GM19099 (cell line): ENCODE data around the gene FLII.

Source experiments
- POLR2A ChIP-seq: IDR thresholded peaks from 3 replicates; pipeline ENCODE4 v1.6.1; 2011; ENCODE audit warnings: low read depth; ENCODE audit not compliant: insufficient read length; ENCODE audit errors: extremely low read depth

The FLII gene

DNA sequence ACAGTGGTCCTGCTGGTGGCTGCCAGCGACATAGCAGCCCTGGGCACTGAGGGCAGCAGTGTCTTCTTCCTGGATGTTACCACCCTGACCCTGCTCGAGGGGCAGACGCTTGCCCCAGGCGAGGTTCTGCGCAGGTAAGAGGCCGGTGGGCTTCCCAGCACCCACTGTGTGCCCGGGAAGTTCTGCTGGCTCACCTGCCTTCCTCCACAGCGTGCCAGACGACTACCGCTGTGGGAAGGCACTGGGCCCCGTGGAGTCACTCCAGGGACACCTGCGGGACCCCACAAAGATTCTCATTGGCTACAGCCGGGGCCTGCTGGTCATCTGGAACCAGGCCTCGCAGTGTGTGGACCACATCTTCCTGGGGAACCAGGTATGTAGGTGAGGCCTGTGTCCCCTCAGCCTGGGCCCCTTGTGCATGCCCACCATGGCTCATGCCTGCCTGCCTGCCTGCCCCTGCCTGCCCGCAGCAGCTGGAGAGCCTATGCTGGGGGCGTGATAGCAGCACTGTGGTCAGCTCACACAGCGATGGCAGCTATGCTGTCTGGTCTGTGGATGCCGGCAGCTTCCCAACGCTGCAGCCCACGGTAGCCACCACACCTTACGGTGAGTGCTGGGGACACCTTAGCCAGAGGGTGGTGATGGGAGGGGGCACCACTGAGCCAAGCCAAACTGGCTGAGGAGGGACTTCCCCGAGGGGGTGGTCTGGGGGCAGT lies 24.6 kb downstream of the FLII start:
- no peak for TF ChIP-seq POLR2A

DNA sequence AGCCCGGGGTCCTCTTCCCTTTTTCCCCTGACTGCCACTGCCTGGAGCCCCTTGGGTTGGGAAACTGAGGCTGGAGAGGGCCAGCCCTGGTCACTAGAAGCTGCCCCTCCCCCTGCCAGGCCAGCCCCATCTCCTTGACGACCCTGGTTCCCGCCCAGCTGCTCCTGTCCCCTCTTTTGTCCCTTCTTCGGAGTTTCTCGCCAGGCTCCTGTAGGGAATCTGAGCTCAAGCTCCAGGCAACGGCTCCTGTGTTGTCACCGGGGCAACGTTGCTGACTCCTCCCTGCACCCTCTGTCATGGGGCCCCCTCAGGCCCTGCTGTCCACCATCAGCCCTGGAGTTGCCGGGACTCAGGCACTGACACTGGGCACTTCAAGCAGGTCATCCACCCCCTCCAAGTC lies 27.4 kb downstream of the FLII start:
- no peak for TF ChIP-seq POLR2A

DNA sequence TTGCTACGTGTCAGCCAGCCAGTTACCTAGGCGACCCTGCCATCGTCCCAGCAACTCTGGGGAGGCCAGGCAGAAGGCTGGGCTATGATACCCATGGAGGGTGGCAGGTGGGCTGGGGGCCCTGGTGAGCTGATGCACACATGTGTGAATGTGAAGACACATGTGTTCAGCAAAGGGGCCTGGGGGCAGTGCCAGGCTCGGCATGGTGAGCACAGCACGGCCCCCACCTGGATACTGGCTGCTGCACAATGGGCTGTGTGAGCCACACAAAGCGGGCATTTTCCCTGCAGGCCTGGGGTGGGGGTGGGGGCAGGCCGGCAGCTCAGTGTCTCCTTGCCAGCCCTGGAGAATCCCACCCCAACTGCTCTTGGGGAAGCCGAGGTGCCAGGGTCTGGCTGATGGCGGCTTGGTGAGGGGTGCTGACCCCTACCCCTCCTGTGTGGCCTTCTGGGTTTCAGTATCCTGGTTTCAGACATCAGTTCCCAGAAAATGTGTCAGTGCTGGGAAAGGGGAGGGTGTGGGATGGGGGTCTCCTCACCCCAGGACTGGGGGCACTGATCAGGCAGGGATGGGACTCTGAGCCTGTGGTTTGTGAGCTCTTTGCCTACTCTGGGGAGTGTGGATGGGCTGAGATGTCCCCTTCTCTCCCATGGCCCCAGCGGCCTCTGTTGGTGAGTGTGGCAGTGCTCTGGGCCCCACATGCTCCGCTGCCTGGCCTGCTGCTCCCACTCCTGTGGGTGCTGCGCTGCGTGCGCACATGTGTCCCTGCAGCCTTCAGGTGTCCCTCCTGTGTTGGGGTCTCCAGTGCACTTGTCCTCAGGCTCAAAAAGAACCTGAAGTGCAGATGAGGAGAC lies 28.0 kb downstream of the FLII start:
- no peak for TF ChIP-seq POLR2A

DNA sequence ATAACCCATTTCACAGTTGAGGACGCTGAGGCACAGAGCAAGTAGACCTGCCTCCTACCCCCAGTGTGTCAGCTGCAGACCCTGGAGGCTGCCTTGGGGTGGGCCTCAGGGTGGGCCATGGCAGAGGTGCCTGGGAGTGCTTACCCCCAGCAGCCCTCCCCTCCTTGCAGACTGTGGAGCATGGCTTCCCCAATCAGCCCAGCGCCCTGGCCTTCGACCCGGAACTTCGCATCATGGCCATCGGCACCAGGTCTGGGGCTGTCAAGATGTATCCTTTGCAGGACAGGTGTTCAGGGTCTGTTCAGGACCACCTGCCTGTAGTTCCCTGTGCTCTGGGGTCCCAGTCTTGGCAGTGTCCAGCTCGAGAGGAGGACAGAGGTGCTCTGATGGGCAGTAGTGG lies 28.8 kb downstream of the FLII start:
- TF ChIP-seq POLR2A: no peak

DNA sequence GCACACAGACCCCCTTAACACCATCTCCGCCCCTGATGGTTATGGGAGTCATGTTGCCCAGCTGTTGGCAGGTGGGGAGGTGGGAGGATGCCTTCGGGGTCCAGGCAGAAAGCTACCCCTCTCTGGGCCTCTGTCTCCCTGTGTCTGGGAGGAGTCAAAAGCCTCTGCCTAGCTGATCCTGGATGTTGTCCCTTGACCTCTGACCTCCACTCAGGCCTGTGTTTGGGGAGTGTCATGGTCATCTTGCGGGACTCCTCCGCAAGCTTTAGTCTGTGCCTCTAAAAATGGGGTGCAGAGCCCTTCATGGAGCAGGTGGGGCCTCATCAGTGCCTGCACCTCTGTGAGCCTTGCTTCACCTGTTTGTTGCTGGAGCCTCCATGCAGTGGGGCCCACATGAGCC lies 29.3 kb downstream of the FLII start:
- TF ChIP-seq POLR2A: no peak

DNA sequence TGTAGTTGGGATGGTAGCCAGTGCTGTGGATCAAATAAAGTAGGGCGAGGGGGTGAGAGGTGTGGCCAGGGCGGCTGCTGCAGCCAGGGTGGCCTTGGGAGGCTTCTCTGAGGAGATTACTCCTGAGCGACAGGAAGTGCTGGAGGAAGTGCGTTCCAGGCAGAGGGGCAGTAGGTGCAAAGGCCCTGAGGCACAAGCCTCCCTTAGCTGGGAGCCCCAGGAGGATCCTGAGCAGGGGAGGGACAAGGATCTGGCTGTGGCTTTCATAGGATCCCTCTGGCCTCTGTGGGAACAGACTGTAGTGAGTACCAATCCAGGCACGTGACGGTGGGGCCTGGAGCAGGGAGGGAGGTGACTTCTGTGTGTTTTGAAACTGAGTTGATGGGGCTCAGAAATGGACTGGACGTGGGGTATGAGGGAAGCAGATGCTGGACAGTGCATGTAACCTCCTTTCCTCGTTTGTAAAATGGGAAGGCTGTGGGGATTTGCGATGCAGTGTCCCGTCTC lies 30.3 kb downstream of the FLII start:
- no peak for TF ChIP-seq POLR2A

DNA sequence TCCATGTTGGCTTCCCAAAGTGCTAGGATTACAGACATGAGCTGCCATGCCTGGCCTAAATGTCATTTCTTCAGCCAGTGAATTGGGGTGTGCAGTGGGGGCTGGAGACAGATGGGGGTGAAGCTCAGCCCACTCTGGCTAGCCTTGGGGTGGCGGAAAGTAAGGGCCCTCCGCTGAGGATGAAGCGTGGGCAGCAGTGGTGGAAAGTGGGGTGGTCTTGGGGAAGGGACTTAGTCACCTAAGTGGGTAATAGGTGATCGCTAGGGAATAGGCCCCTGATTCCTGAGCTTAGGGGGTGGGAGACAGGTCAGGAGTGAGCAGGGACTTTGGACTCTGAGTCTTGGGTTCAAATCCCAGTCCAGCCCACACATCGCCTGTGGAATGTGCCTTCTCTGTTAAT lies 30.9 kb downstream of the FLII start:
- no peak for TF ChIP-seq POLR2A

DNA sequence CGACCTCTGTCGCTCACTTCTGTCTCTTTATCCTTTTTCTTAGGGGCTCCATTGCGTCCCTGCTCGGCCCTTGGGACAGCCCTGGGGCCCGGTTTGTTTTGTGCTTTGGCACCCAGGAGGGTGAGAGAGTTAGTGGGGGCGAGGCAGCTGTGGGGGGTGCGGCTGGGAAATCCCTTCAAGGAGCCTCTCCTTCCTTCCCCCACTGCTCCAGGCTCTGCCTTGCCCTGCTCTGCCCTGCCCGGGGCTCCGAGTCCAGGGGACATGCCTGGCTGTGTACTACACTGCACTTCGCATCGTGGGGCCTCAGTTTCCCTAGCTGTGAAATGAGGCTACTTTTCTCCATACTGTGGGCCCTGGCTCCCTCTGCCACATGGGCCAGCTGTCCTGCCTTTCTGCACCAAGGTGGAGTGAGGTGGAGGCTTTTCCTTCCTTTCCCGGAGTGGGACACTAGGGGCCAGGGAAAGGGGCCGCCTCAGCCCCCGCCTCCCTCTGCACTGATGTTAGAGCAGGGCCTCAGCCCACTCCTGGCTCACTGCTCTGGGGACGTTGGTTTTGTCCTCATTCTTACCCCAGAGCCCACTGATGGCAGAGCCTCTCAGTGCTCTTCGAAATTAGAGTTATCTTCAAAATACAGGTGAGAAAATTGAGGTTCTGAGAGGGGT lies 32.1 kb downstream of the FLII start:
- no peak for TF ChIP-seq POLR2A

DNA sequence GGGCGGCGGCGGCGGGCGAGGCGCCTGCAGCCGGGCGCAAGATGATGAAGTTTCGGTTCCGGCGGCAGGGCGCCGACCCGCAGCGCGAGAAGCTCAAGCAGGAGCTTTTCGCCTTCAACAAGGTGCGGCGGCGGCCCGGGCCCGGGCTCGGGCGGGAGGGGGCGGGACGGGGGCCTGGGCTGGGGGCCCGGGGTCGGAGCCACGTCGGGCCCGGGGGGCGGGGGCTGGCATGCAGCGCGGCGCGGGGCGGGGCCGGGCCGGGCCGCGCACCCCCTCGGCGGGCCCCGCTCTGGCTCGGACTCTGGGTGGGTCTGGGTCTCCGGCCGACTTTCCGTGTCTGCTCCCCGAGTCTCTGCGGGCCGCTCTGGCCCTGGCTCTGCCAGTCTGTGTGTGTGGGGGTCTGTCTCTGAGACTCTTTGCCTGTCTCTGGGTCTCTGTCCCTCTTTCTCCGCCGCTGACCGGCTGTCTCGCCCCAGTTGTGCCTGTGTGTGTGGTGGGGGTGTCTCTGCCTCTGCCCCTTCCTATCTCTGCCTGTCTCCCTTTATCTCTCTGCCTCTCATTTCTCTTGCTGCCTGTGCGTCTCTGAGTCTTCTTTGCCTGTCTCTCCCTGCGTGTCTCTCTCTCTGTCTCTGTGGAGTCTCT lies 32.8 kb downstream of the FLII start:
- no peak for TF ChIP-seq POLR2A

DNA sequence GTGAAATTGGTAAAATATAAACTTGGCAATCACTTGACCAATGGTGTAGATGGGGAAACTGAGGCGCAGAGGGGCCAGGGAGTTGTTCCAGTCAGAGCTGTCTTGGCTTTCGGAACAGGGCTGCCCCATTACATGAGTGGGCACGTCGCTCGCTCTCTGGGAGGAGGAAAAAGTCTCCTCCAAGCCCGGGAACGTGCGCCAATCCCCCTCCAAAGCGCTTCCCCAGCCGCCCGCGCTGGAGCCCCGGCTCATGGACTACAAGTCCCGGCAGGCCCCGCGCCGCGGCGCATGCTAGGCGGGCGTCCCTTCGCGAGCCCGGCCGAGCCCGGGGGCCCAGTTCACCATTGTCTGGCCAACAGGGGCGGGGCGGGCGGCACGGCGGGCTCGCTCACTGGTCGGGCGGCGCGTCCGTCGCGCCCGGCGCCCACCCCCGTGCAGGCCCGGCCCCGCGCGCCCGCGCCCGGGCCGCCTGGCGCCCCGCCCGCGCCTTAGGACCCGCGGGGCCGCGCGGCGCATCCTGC lies 33.4 kb downstream of the FLII start, which contains the start of gene LLGL1:
TSS of gene LLGL1 (plus strand) at position 515 of the 521 bp plus-strand sequence. CDS start 48 bp downstream, outside the sequence.
- no peak for TF ChIP-seq POLR2A

DNA sequence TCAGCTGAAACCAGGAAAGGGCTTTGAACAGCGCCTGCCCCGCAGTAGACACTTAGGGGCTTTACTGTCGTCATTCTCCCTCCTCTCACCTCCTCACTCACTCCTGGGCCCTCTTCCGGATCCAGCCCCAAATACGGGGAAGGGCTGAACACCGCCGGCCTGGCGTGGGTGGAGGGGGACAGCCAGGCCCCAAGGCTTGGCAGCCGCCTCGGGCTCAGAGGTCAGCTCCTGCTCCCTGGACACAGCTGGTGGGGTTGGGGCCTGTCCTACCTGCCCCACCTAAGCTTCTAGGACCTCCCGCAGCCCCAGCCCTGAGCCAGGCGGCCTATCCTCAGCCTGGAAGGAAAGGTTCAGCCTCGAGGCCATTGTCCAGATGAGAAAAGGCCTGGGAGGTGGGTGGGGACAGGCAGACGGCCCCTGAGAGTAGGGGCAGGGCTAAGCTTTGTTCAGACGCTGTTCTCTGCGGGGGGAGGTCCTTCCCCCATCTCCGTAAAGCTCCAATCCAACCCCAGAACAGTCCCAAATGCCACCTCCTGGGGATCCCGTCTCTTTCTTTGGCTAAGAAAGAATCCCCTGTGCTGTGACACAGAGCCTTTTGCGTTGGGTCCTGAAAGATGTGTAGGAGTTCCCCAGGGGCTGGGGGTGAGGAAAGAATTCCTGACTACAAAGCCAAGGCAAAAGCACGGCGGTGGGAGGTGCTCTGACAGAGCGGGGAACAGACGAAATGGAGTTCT lies 34.0 kb downstream of the FLII start:
- TF ChIP-seq POLR2A: no peak

DNA sequence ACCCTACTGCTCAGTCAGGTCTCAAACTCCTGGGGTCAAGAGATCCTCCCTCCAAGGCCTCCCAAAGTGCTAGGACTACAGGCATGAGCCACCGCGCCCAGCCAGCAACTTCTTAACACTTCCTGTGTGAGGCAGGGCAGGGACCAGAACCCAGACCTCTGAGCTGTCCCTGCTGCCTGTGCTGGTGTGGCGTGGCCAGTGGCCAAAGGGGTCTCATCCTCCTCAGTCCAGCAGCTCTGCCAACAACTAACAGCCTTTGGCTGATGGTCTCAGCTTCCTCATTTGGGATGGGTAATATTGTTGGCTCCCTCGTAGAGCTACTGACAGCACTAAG lies 34.5 kb downstream of the FLII start:
- TF ChIP-seq POLR2A: no peak

DNA sequence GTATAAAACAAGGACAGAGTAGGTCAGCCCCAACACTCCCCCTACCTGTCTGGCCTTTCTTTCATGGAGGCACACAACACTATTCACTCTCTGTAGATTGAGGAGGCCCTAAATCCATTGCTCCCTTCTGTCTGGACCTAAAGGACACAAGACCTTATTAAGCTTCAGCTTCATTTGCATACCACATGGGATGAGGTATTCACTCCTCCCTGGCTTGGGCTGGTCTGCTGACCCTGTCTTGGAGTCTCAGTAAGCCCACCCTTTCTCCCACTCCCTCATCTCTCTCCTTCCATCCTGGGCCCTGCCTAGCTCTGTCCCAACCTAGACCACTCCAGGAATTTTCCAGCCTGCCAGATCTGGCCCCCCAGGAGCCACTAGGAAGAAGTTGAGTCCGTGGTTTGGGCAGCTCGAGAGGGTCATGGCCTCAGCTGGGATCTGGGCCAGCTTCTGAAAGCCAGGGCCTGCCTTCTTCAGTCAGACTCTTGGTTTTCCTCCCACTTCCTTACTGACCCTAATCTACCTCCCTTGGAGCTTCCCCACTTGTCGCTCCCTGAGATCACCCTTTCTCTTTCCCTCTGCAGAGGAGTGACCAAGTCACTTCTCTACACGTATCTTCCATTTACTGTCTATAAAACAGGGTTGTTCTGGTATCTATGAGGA lies 39.7 kb downstream of the FLII start:
- no peak for TF ChIP-seq POLR2A
